T1000 (cell line): Measurements from ENCODE around the gene VAMP2.

Experiments used
- DNase-seq: peaks from one replicate; lab custom pipeline; 2025; ENCODE audit warnings: mixed read lengths; lab: John Stamatoyannopoulos, UW

VAMP2 gene

GRCh38 chr17:8142887-8143580 is 19.7 kb downstream of the VAMP2 start:
- no peak for DNase-seq

DNA sequence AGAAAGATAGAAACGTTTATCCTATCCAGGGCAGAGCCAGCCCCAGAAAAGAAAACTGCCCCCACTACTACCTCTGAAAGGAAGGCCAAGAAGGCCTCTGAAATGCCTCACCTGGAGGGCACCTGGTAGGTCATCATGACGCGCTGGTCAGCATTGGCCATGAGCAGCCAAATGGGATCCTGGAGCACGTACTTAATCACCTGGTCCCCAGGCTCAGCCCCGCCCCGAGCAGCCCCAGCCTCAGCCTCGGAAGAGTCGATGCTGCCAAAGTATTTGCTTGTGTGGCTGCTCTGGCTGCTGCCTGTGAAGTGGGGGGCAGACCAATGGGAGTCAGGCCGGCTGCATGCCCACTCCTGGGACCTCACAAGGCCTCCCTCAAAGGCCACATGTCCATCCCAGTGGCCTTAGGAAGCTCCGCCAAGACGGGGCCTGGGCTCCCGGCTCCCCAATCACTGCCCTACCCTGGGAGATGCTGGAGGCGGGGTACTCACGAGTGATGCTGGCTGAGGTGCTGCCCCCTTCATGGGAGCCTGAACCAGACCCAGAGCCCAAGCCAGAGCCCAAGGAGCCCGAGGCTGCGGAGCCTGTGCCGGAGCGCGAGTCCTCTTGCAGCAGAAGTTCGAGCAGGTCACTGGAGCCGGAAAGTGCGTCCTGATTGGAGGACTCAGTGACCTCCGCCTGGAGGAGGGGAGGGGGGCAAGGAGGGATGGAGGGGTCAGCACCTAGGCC is 20.4 kb downstream of the VAMP2 start:
- no peak for DNase-seq

GRCh38 chr17:8141741-8142140 is 21.0 kb downstream of the VAMP2 start:
- DNase-seq: no peak

- DNase-seq: no peak
These were observed 21.7 kb downstream of the VAMP2 start for GRCh38 chr17:8141045-8141444.

DNA sequence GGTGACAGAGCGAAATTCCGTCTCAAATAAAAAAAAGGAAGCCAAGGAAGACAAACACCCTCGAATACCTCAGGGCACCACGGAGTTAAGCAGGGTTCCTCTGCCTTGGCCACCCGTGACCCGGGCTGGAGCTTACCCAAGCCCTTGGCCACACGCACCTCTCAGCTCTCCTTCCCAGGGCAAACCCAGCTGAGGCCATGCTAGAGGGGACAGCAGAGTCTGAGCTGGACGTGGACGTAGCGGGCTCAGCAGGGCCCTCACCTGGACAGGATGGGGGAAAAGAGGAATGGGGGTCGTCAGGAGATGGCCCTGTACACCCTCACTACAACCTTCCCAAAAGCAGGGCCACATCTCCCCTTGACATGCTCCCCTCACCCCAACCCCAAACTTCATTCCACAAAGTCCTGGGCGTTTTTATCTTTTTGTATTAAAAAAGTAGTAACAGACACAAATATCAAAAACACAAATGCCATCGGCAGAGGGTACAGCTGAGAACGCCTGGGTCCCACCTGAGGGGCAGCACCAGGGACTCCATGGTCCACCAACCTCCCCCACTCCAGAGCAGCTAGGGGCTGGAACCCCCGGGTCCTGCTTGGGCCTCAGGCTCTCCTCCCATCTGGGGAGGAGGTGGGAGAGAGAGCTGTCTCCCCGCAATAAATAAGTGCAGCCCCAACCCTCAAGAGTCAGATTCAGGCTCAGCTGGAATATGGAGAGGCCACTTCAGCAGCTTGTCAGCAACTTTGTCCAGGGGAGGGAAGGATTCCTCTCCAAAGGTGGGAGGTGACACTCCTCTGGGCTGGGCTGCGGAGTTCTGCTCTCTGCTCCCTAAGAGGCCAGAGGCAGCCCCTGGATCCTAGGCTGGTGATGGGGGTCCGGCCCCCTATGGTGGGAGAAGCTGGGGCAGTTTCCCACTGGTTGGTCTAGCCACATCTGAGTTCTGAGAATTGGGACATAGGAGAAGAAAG is 22.4 kb downstream of the VAMP2 start:
- DNase-seq: no peak

DNA sequence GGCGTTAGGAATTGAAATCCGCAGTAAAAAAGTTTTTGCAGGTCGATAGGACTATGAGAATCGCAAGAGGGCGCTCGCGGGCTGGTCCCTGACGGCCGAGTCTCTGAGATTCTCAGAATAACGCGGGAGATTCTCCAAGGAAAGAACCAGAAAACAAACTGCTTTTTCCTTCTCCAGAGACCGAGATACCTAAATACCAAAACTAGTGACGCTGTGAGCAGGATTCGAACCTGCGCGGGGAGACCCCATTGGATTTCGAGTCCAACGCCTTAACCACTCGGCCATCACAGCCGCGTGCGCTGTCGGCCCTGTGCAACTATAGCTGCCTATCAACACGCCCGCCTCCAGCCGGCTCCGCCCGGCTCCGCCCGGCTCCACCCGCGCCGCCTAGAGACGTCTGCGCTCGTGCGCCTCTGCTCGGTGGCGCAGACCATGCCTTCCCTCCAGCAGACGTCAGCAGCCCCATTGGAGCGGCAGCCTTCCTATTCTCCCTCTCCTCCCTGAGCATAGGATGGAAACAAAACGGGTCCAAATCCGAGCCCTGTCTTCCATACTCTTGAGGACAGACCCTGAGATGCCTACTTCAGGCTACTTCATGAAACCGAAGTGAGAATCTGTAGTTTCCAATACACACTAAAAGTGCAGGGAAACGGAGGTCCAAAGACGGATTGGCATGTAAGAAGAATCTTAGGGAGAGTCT is 23.9 kb downstream of the VAMP2 start:
- DNase-seq: peak; percentile 97

DNA sequence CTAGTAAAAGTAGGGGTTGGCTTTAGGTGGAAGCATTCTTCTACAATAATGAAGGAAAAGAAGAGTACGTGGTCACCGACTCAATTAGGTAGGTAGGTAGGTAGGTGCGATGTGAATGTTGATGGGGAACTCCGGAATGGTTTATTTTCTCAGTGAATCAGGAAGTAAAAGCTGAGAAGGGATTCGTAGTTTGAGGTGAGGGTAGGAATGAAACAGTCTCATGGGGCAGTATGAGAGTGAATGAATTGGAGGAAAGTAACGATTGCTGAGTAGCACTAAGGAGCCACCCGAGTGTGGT is 24.4 kb downstream of the VAMP2 start:
- DNase-seq: no peak

DNA sequence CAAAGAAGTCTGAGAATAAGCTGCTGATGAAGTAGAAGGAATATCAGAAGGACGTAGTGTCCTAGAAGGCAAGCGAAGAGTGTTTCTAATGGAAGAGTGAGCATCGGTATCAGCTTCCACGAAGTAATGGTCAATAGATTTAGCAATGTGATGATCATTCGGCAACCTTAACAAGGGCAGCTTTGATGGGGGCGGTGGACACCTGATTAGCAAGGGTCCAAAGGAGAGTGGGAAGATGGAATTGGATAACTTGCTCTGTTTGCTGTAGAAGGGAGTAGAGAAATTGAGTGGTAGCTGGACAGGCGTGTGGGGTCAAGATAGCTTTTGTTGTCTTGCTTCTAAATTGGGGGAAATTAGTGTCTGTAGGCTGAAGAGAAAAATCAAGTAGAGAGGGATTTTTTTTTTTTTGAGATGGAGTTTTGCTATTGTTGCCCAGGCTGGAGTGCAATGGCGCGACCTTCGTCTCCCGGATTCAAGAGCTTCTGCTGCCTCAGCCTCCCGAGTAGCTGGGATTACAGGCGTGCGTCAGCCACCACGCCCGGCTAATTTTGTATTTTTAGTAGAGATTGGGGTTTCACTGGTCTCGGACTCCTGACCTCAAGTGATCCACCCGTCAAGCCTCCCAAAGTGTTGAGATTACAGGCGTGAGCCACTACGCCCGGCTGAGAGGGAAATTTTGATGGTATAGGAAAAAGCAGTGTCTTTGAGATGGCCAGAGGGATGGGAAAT is 24.9 kb downstream of the VAMP2 start:
- no peak for DNase-seq

GRCh38 chr17:8133941-8134340 is 28.8 kb downstream of the VAMP2 start:
- no peak for DNase-seq

DNA sequence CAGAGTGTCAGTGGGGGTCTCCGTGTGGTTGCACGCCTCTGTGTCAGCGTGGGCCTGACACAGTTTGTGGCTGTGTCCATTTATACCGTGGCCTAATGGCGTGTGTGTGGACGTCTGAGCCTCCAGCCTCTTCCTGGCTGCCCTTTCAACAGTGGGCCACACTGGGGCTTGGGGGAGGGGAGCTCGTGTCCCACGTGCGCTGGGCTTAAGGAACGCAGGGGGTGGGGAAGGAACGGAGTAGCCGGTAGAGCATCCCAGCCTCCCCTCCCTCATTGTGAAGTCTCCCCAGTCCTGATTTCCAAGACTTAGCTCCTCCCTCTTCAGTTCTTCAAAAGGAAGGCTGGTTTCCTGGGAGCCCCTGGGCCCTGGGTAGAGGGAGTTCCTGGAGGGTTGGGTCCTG is 29.3 kb downstream of the VAMP2 start:
- no peak for DNase-seq

- DNase-seq: no peak
These were observed 30.8 kb downstream of the VAMP2 start for GRCh38 chr17:8131844-8132441.

GRCh38 chr17:8128125-8128784 is 34.5 kb downstream of the VAMP2 start:
- DNase-seq: no peak

- peak; percentile 32 for DNase-seq
These were observed 36.2 kb downstream of the VAMP2 start for GRCh38 chr17:8126491-8127066.

DNA sequence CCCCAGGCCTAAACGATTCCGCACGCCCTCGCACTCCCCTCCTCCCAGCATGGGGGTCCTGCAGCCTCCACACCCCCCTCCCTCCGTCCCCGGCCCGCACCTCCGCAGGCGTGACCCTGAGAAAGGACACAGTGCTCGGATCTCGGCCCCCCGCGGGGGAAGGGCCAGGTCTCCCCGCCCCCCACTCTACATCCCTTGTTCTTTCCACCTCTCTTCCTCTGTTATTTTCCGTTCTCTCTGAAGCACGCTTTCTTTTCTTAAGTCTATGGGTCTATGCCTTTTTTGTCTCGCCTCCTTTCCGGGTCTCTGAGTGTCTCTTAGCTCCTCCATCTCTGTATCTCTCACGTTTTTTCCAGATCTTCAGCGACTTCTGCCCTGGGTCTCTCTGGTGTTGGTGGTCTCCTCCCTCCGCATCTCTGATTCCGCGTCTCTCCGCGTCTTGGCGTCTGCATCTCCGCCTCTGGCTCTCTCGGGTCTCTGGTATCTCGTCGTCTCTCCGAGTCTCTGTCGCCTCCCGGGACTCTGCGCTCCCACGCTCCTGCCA is 36.7 kb downstream of the VAMP2 start:
- DNase-seq: no peak

GRCh38 chr17:8125154-8125946 is 37.4 kb downstream of the VAMP2 start:
- peak; percentile 89 for DNase-seq

DNA sequence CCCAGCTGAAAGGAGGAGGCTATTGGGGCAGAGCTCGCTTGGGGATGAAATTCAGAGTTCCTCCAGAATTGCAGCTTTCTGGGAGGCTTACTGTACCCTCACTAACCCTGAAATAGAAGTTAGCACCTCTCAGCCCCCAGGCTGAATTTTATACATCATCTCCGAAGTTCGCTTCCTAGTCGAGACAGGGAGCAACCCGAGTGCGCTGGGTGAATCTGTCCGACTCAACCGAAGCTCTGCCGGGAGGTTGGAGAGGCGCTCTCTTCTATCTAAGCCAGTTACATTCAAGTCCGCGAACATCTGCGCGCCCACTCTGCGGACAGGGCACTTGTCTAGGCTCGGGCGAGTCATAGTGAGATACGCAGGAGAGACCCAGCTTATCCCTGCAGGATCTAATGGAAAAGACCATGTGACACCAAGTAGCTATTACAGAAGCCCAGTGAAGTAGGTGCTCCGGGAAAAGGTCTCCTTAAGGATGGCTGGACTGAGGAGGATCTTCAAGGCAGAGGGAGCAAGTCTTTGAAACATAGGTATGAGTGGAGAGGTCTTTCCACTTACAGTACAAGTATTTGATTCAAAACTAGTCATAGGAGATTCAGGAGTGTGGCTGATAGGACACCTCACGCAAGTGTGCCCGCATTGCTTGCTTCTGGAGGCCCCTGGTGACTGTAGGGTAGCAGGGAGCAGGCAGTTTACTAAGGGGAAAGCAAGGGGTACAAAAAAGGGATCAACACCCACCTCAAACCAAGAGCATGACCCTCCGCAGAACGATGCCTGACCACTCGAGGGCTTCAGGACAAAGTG is 38.2 kb downstream of the VAMP2 start:
- DNase-seq: no peak

GRCh38 chr17:8123695-8124349 is 38.9 kb downstream of the VAMP2 start, which contains the start of gene HES7:
TSS of gene HES7 (minus strand) at chr17:8124106. CDS start at chr17:8124084, 22 bp downstream.
- no peak for DNase-seq
